GM18526 (cell line): ENCODE measurements around the gene P4HA2.

Experiments
- POLR2A ChIP-seq: IDR thresholded peaks from 3 replicates; pipeline ENCODE4 v1.6.1; 2011; ENCODE audit not compliant: insufficient read length; ENCODE audit errors: extremely low read depth

The P4HA2 gene

GRCh38 chr5:132243366-132243977 lies 15.8 kb upstream of the P4HA2 start:
- TF ChIP-seq POLR2A = no peak

GRCh38 chr5:132239776-132240175 lies 12.1 kb upstream of the P4HA2 start:
- TF ChIP-seq POLR2A = no peak

GRCh38 chr5:132238901-132239500 lies 11.3 kb upstream of the P4HA2 start:
- TF ChIP-seq POLR2A = no peak

GRCh38 chr5:132238169-132238744 lies 10.6 kb upstream of the P4HA2 start:
- no peak for TF ChIP-seq POLR2A

- TF ChIP-seq POLR2A = no peak
Measured at GRCh38 chr5:132237670-132238069, 10.0 kb upstream of the P4HA2 start.

GRCh38 chr5:132237141-132237540 lies 9.5 kb upstream of the P4HA2 start:
- TF ChIP-seq POLR2A = no peak

- TF ChIP-seq POLR2A = no peak
Measured at GRCh38 chr5:132235340-132235739, 7.7 kb upstream of the P4HA2 start.

GRCh38 chr5:132234684-132235062 lies 7.0 kb upstream of the P4HA2 start:
- no peak for TF ChIP-seq POLR2A

GRCh38 chr5:132233811-132234683 lies 6.4 kb upstream of the P4HA2 start:
- TF ChIP-seq POLR2A = no peak

GRCh38 chr5:132233081-132233480 lies 5.4 kb upstream of the P4HA2 start:
- TF ChIP-seq POLR2A = no peak

- no peak for TF ChIP-seq POLR2A
Measured at GRCh38 chr5:132232465-132232864, 4.8 kb upstream of the P4HA2 start.

- TF ChIP-seq POLR2A = no peak
Measured at GRCh38 chr5:132230871-132231270, 3.2 kb upstream of the P4HA2 start.

- TF ChIP-seq POLR2A = no peak
Measured at GRCh38 chr5:132229236-132229635, 1.6 kb upstream of the P4HA2 start.

GRCh38 chr5:132228241-132229035 lies 785 bp upstream of the P4HA2 start:
- no peak for TF ChIP-seq POLR2A

GRCh38 chr5:132227235-132227484 lies 493 bp downstream of the P4HA2 start:
- no peak for TF ChIP-seq POLR2A
